ENCODE data around the gene LARP4.
"Not testable (repeated sequence)": the region's sequence is repeated elsewhere in the genome, so short reads cannot be mapped to it uniquely, and the experiment has no call there.

Gene LARP4

DNA sequence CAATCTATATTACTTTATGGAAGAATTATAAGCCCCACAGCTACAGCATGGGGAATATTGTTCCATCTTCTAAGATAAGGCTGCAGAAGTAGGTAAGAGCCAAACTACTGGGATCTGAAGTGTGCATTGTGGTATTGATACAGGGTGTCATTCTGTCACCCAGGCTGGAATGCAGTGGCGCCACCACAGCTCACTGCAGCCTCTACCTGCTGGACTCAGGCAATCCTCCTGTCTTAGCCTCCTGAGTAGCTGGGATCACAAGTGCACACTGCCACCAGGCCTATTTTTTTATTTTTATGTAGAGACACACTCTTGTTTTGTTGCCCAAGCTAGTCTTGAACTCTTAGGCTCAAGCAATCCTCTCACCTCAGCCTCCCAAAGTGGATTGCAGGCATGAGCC lies 82.8 kb downstream of the LARP4 start:
- TF ChIP-seq, protein P1, sequence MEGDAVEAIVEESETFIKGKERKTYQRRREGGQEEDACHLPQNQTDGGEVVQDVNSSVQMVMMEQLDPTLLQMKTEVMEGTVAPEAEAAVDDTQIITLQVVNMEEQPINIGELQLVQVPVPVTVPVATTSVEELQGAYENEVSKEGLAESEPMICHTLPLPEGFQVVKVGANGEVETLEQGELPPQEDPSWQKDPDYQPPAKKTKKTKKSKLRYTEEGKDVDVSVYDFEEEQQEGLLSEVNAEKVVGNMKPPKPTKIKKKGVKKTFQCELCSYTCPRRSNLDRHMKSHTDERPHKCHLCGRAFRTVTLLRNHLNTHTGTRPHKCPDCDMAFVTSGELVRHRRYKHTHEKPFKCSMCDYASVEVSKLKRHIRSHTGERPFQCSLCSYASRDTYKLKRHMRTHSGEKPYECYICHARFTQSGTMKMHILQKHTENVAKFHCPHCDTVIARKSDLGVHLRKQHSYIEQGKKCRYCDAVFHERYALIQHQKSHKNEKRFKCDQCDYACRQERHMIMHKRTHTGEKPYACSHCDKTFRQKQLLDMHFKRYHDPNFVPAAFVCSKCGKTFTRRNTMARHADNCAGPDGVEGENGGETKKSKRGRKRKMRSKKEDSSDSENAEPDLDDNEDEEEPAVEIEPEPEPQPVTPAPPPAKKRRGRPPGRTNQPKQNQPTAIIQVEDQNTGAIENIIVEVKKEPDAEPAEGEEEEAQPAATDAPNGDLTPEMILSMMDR (IDR thresholded peaks at IDR 0.05; ENCODE audit: low read depth, low read length, missing control alignments) = no peak

DNA sequence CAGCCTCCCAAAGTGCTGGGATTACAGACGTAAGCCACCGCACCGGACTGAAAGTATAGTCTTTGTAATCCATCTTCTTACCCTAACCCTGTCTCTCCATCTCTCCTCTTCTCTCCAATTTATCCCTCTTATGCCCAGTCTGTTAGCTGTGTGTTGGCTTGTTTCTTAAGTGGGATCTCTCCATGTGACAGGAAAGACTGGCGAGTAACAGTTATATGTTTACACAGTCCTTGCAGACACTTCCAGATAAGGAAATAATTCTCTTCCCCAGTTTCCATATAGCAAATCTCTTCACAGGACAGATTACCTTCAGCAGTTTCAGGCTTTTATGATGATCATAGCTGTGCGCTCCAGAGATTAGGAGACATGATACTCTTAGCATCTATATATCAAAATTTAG lies 88.1 kb downstream of the LARP4 start:
- no peak for DNase-seq
- TF ChIP-seq, protein P1 (IDR thresholded peaks at IDR 0.05; ENCODE audit: low read depth, low read length, missing control alignments) = no peak
- Histone ChIP-seq H3K27ac (no peak overlapping the region), H3K4me3 (ENCODE audit: low read depth, low read length) (no peak overlapping the region), H3K36me3 (replicated peaks) (no peaks in the 10 kb centered on the region), H3K27me3 (replicated peaks) (no peaks in the 10 kb centered on the region)
- in situ Hi-C loops (cut with HindIII; ENCODE audit: low pct_ligation_motif_present, low sequenced_read_pairs) = no loop called here

More for the DNA sequence above, 82.8 kb downstream of the LARP4 start:
- Histone ChIP-seq H3K27ac (no peak overlapping the region), H3K36me3 (replicated peaks) (no peaks in the 10 kb centered on the region), H3K27me3 (replicated peaks) (no peaks in the 10 kb centered on the region), H3K4me3 (ENCODE audit: low read depth, low read length) (no peak overlapping the region)
- no peak for DNase-seq
- in situ Hi-C loops (cut with HindIII; ENCODE audit: low pct_ligation_motif_present, low sequenced_read_pairs) = no loop called here

DNA sequence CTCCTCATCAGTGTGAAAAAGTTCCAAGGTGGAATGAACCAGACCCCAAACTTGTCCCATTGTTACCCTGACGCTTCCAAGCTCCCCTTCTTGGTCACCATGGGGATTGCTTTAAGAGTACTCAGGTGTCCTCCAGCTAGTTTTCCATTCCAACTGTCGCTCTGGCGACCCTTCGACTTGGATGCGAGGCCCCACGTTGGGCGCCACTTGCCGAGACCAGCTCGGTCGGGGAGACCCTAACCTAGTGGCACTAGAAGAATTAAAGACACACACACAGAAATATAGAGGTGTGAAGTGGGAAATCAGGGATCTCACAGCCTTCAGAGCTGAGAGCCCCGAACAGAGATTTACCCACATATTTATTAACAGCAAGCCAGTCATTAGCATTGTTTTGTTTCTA lies 97.4 kb downstream of the LARP4 start:
- in situ Hi-C loops (cut with HindIII; ENCODE audit: low pct_ligation_motif_present, low sequenced_read_pairs); H3K4me3 ChIP-seq (ENCODE audit: low read depth, low read length); H3K27me3 ChIP-seq (replicated peaks); DNase-seq; H3K27ac ChIP-seq; H3K36me3 ChIP-seq (replicated peaks): not testable (repeated sequence)

DNA sequence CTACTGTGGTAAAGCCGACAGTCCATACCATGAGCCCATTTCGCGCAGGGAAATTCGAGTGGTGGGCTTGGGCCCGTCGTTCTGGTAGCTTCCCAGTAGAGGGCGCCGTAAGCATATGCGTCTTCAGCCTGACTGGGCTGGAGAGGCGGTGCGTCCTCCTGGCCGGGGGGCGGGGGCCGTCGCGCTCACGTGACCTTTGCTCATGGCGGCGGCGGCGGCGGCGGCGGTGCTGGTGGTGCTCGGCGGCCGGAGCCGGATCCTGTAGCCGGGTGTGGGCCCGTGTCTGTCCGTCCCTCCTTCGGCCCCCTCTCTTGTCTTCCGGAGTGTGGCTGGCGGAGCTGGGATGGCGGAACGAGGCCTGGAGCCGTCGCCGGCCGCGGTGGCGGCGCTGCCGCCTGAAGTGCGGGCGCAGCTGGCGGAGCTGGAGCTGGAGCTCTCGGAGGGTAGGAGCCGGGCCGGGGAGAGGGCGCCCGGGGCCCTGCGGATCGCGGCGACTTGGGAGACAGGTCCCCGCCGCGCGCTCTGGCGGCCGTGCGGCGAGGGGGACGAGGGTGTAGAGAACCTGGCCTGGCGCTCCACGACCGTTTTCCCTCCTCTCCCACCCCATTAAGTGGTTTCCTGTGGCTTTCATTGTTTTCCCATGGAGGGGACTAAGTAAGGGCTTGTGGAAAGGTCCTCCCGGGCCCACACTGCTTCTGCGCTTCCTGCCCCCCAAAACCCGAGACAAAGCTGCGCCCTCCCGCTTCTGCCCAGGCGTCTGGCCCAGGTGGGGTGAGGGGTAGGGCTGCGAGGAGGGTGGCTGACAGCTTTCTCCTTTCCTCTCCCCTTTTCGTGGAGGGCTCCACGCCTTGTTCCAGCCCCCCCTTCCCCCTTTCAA lies 104.4 kb downstream of the LARP4 start, which contains the start of gene DIP2B:
DIP2B (plus strand) TSS at position 188 of the 877 bp plus-strand sequence; CDS start at position 344, 156 bp downstream.
- H3K36me3 ChIP-seq (replicated peaks) = no peaks in the 10 kb centered on the region
- H3K27me3 ChIP-seq (replicated peaks) = no peaks in the 10 kb centered on the region
- in situ Hi-C loops (cut with HindIII; ENCODE audit: low pct_ligation_motif_present, low sequenced_read_pairs) = no loop called here
- peak within 1 kb of the TSS; percentile 87 for H3K4me3 ChIP-seq (ENCODE audit: low read depth, low read length)
- H3K27ac ChIP-seq = peak within 1 kb of the TSS; percentile 67
- TF ChIP-seq, protein P1 (IDR thresholded peaks at IDR 0.05; ENCODE audit: low read depth, low read length, missing control alignments) = peak; percentile 90
- DNase-seq = peak; percentile 91

DNA sequence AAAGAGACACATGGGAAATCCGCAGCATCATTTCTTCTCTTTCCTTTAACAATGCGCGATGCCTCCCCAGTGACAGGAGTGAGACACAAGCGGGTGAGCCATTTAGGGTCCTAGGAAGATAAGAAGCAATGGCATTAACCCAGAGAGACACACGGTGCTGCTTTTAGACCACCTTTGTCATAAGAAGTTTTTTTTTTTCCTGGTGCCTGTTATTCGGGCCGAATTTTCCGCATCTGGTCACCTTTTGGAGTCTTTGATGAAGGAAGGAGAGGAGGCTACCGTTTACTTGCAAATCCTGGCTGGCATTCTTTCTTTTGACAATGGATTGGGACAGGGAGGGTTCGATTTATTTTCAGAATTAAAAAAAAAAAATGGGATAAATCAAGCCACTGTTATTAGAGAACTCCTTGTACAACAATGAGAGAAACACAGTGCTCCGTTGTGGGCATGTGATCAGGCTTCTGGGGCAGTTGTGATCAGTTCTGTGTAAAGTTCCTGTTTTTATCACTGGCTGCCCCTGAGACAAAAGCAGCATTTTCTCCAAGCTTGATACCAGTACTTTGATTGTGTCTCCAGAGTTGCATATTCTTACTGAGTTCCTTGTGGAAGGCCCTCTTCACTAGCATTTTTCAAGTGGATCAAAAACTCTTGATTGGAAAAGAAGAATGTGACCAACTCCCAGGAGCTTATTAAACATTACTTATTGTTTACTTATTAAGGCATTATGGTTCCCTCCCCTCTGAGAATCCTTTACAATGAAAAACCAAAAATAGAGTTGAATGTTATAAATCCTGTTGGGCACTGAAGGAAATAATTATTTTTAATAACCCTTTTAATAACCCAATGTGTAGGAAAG lies 105.2 kb downstream of the LARP4 start:
- Histone ChIP-seq H3K4me3 (ENCODE audit: low read depth, low read length) (peak overlapping the region; percentile 87), H3K27me3 (replicated peaks) (no peaks in the 10 kb centered on the region), H3K36me3 (replicated peaks) (no peaks in the 10 kb centered on the region), H3K27ac (no peak overlapping the region)
- DNase-seq = peak; percentile 4
- TF ChIP-seq, protein P1 (IDR thresholded peaks at IDR 0.05; ENCODE audit: low read depth, low read length, missing control alignments) = no peak
- in situ Hi-C loops (cut with HindIII; ENCODE audit: low pct_ligation_motif_present, low sequenced_read_pairs) = no loop called here

Data from brain microvascular endothelial cell (primary cell).